ENCODE data around the gene TTC7B. TPM values are rescaled to one million over a fixed set of nuclear protein-coding genes. Genes with fewer than 3 reads are reported as not detected.

The TTC7B gene
- total and polyA plus RNA-seq, 2 of the 13 experiments (the other 11 are each of a cell fraction or from before 2014, with no cell fraction given), result 1.3 to 3.2 TPM

DNA sequence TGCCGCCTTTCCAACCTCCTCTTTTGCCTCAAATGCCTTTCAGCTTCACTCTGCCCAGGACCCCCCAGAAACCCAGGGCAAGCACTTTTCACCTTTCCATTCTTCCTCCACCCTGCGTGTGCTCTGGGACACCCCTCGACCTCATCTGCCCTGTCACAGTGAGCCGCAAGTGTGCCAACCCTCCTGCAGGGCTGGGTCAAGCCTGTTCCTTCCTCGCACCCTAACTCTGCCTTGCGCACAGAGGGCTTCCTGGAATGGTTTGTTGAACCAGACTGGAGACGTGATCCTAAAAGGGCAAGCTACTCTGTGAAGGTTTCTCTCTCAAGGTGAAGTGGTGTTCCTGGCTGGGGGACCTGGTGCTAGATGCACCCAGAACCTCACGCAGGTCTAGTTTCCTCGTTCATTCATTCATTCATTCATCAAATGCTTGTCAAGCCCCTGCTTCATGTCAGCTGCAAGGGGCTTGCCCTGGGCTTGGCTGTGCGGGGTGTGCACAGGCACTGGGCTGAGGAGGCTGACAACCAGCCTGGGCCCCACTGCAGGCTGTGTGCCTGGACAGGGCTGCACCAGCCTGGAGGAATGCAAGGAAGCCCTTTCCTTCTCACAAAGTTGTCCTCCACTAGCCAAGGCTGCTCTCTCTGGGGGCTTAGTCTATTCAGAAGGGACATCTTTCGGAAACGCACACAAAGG lies 232.2 kb downstream of the TTC7B start:
- no peaks in the 10 kb centered on the region for H3K4me1 ChIP-seq (ENCODE audit: insufficient read depth, low read length)
- TF ChIP-seq HOXD1 (CRISPR knock-in tag; IDR thresholded peaks at IDR 0.05) (no peak), DPF2 (CRISPR knock-in tag; IDR thresholded peaks at IDR 0.05; ENCODE audit: borderline replicate concordance, low read depth) (no peak), KMT2A (CRISPR knock-in tag; IDR thresholded peaks at IDR 0.05) (no peak), ARNT2 (CRISPR knock-in tag; IDR thresholded peaks at IDR 0.05; ENCODE audit: low read depth) (no peak), TEAD3 (CRISPR knock-in tag; optimal IDR thresholded peaks at IDR 0.05; ENCODE audit: borderline replicate concordance) (no peak), NR1H2 (CRISPR knock-in tag; IDR thresholded peaks at IDR 0.05; ENCODE audit: borderline replicate concordance, low read depth) (no peak), PHF5A (CRISPR knock-in tag; IDR thresholded peaks at IDR 0.05; ENCODE audit: low read depth, unreplicated experiment) (no peak), FOXP4 (CRISPR knock-in tag; IDR thresholded peaks at IDR 0.05) (no peak), ZNF501 (CRISPR knock-in tag; IDR thresholded peaks at IDR 0.05) (no peak), ZBTB21 (CRISPR knock-in tag; IDR thresholded peaks at IDR 0.05) (no peak), CEBPZ (IDR thresholded peaks at IDR 0.05; ENCODE audit: low read length) (no peak), U2AF2 (IDR thresholded peaks at IDR 0.05; ENCODE audit: low read depth, low read length) (no peak), ZNF333 (CRISPR knock-in tag; IDR thresholded peaks at IDR 0.05; ENCODE audit: borderline replicate concordance) (no peak), REPIN1 (CRISPR knock-in tag; IDR thresholded peaks at IDR 0.05; ENCODE audit: borderline replicate concordance, low read depth) (no peak), ZNF850 (CRISPR knock-in tag; conservative IDR thresholded peaks at IDR 0.05) (no peak), ZBTB8A (CRISPR knock-in tag; IDR thresholded peaks at IDR 0.05; ENCODE audit: borderline replicate concordance, low read depth) (no peak), PHB2 (IDR thresholded peaks at IDR 0.05; ENCODE audit: partially characterized antibody) (no peak)
- no peak overlapping the region for H3K9ac ChIP-seq (ENCODE audit: insufficient read depth, low read depth, low read length)
- no peak overlapping the region for H3K4me2 ChIP-seq (ENCODE audit: low read depth, low read length)
- POLR2A ChIA-PET, result no interaction called here
- H3K27ac ChIP-seq (ENCODE audit: extremely low read length, insufficient read depth, low read length), result no peak overlapping the region
- H4K20me1 ChIP-seq (ENCODE audit: insufficient read depth, low read length), result no peaks in the 10 kb centered on the region
- H3K9me3 ChIP-seq (ENCODE audit: low read length), result no peaks in the 10 kb centered on the region
- DNase-seq (ENCODE audit: low spot score), result no peak
- WGBS (ENCODE audit: low lambda C conversion rate), result 54% methylated on average over 12 of the region's 12 CpGs
- no peak overlapping the region for H2AFZ ChIP-seq (ENCODE audit: low read length)
- intact Hi-C loops (cut with micrococcal nuclease; ENCODE audit: unreplicated experiment) (no loop called here), in situ Hi-C loops (cut with HindIII; ENCODE audit: extremely low pct_ligation_motif_present, low pct_unique_long_range_greater_than_20kb) (no loop called here)
- H3K79me2 ChIP-seq (ENCODE audit: insufficient read depth, low read length), result no peaks in the 10 kb centered on the region
- BruUV-seq (replicated peaks), result no TSS peak
- no peak for ATAC-seq
- CTCF ChIA-PET (ENCODE audit: low intra/inter-chr PET ratio, low total read pairs), result no interaction called here
- no peaks in the 10 kb centered on the region; a peak in 1 of 5 replicates for H3K36me3 ChIP-seq (replicated peaks in 1 of 2; ENCODE audit: control insufficient read depth in 1 of 2, insufficient read depth in 2 of 2, low read length in 2 of 2)
- H3K4me3 ChIP-seq (replicated peaks in 1 of 3; ENCODE audit: insufficient read depth in 1 of 3, low read depth in 2 of 3, low read length in 3 of 3), result no peak overlapping the region
- FAIRE-seq, result no peak
- no peaks in the 10 kb centered on the region; a peak in 1 of 5 replicates for H3K27me3 ChIP-seq (ENCODE audit: control insufficient read depth in 1 of 2, insufficient read depth in 2 of 2, low read length in 2 of 2)
